HEK293T (cell line): ENCODE data around the gene GCN1.

Experiments used
- ARNT ChIP-seq: fragments of 450-650 bp; IDR thresholded peaks from 2 replicates; pipeline ENCODE4 v1.6.1; 2017; ENCODE audit warnings: mild to moderate bottlenecking
- CTBP1 ChIP-seq: fragments of 450-650 bp; IDR thresholded peaks from 2 replicates; pipeline ENCODE4 v1.6.1; 2016; ENCODE audit warnings: borderline replicate concordance
- FOXM1 ChIP-seq: fragments of 450-650 bp; IDR thresholded peaks from 2 replicates; pipeline ENCODE4 v1.6.1; 2017; ENCODE audit warnings: mild to moderate bottlenecking, borderline replicate concordance
- SUZ12 ChIP-seq: fragments of 450-650 bp; IDR thresholded peaks from 2 replicates; pipeline ENCODE4 v1.6.1; 2016; ENCODE audit warnings: mild to moderate bottlenecking

GRCh38 chr12:120095736-120096135, 98.8 kb downstream of the GCN1 start:
- no peak for TF ChIP-seq CTBP1
- no peak for TF ChIP-seq ARNT
- TF ChIP-seq SUZ12: no peak
- TF ChIP-seq FOXM1: no peak
